DMS153 treated with DMSO at 0.1 percent for 48 hours (cell line): ENCODE results near the gene CBL.
A peak's percentile ranks its signal among the peaks of the same experiment; 100 is the strongest.
"Not testable (repeated sequence)": the region's sequence is repeated elsewhere in the genome, so short reads cannot be mapped to it uniquely, and the experiment has no call there.

ENCODE experiments used
- DNase-seq: peaks from one replicate; lab custom pipeline; 2025; ENCODE audit not compliant: unreplicated experiment; lab: John Stamatoyannopoulos, UW

CBL gene

DNA sequence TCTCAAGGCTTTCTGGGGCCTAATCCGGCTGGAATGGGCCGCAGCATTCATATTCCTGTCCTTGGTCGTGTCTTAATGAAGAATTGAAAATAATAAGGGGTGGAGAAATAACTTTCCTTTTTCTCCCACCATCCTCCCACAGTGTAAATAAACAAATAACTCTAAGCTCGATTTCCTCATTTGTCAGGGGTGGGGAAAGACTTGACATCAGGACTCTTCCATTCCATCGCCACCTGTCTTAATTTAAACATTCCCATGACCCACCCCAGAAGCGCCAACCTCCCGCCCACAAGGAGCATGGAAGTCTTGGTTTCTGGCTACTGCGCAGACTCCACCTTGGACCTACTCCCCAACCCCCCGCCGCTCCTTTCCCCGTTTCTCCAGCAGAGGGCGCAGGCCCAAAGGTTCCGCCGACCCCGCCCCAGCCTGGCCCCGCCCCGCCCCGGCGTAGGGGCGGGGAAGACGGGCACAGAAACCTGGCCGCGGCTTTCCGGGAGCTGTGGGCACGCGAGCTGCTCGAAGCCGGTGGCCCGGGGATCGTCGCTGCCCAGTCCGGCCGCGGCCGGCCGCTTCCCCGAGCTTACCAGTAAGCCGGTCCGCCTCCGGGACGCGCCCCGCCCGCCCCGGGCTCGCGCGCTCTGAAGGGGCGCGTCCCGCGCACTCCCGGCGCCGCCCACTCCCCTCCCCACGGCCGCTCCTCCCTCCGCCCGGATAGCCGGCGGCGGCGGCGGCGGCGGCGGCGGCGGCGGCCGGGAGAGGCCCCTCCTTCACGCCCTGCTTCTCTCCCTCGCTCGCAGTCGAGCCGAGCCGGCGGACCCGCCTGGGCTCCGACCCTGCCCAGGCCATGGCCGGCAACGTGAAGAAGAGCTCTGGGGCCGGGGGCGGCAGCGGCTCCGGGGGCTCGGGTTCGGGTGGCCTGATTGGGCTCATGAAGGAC is at the start of gene CBL:
Gene CBL (plus strand): TSS at position 766 of the 937 bp plus-strand sequence. CDS start 79 bp downstream, at position 845.
- DNase-seq, result peak; percentile 83

DNA sequence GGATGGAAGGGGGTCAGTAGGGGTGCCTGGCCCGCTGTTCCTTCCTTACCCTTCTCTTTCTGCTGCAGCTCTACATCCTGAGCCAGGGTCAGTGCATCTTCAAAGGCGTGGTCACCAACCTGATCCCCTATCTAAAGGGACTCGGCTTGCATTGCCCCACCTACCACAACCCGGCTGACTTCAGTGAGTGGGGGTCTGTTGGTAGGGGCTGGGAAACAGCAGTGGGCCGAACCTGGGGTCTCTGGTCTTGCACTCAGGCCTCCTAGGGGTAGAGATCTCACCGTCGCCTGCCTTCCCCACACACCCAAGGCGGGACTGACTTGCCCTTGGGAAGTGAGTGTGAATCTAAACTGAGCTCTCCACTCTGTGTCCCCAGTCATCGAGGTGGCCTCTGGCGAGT is 49.6 kb upstream of the CBL start:
- no peak for DNase-seq

DNA sequence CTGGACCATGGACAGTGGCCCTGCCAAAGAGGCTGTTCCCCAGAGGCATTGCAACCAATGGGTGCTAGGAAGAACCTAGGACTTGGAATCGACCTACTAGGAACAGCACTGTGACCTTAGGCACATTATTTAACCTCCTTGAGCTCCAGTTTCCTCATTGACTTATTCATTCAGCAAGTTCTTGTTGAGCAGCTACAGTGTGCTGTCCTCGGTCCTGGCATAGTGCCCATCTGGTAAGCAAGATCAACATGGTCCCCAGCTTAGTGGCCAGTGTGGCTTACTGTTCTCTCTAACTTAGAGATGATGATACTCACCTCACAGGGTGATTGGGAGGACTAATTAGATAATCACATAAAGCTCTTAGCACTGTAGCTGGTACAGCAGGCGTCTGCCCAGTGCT is 49.1 kb upstream of the CBL start:
- DNase-seq, result no peak

DNA sequence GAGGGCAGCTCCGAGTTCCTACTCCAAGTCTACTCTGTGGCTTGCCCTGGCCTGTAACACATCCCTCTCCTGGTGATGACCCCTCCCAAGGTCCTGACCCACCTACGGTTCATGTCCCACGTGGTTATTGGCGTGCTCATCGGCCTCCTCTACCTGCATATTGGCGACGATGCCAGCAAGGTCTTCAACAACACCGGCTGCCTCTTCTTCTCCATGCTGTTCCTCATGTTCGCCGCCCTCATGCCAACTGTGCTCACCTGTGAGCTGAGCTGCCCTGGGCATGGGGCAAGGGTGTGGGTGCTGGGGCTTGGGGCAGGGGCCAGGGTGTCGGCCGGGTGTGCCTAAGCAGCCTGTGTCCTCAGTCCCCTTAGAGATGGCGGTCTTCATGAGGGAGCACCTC is 47.7 kb upstream of the CBL start:
- no peak for DNase-seq

DNA sequence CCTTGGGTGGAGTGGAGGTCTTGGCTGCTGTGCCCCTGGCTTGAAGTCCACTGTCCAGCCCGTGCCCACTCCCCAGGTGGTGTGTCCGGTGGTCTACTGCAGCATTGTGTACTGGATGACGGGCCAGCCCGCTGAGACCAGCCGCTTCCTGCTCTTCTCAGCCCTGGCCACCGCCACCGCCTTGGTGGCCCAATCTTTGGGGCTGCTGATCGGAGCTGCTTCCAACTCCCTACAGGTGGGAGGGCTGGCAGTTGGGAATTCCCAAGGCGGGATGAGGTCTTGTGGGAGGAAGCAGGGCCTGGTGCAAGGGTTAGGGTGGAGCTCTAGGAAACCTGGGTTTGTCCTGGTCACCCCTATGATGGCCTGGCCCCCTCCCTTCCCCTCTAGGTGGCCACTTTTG is 46.0 kb upstream of the CBL start:
- no peak for DNase-seq

DNA sequence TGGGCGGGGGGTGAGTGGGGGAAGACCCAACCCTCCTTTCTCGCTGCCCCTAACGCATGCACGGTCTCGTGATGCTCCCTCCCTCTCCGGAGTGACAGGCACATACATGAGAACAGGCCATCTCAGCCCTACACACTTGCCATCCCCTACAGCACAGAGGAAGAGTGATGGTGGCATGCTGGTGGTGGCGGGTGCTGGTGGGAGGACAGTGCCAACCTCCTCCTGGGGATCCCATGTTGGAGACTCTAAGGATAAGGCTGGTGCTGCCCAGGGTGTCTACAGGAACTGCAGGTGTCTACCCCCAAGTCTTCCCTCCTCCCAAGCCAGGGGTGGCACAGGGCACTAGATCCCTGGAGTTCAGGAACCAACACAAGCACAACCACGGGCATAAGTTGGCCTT is 44.3 kb upstream of the CBL start:
- DNase-seq, result no peak

DNA sequence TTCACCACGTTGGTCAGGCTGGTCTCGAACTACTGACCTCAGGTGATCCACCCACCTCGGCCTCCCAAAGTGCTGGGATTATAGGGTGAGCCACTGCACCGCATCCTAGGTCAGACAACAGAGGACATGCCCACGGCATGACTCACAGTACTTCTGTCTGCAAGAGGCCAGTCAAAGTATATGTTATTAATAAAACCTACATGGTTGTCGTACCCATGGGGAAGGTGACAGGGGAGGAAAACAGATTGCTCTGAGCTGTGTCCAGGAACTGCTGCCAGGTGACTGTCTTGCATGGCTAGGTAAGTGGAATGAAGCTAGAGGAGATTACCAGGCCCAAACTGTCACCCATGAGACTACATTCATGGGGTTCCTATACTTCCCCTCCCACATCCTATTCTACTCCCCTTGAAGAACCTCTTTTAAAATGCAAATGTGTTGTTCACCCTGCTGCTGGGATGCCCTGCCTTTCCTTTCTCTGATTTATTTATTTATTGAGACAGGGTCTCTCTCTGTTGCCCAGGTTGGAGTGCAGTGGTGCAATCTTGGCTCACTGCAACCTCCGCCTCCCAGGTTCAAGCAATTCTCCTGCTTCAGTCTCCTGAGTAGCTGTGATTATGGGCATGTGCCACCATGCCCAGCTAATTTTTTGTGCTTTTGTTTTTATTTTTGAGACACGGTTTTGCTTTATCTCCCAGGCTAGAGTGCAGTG is 39.6 kb upstream of the CBL start:
- DNase-seq, result no peak

DNA sequence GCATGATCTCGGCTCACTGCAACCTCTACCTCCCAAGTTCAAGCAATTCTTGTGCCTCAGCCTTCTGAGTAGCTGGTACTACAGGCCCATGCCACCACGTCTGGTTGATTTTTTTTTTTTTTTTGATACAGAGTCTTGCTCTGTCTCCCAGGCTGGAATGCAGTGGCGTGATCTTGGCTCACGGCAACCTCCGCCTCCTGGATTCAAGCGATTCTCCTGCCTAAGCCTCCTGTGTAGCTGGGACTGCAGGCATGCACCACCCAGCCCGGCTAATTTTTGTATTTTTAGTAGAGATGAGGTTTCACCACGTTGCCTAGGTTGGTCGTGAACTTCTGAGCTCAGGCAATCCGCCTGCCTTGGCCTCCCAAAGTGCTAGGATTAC is 39.1 kb upstream of the CBL start:
- DNase-seq, result not testable (repeated sequence)

DNA sequence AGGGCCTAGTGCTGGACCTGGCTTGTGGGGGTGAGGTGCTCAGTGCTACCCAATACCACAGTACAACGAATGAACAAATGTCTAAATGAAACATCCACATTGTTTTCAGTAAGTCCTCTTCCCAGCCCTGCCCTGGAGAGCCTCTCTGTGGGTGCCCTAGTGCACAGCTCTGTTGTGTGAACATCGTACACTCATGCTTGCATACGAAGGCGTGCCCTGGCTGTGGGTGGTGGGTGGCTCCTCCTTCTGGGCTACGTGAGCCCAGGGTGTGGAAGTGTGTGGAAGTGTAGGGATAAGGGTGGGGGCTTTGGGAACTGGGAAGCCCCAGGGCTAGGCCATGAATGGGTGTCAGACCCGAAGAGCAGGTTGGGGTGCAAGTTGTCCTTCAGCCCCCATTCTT is 38.2 kb upstream of the CBL start:
- DNase-seq, result no peak

DNA sequence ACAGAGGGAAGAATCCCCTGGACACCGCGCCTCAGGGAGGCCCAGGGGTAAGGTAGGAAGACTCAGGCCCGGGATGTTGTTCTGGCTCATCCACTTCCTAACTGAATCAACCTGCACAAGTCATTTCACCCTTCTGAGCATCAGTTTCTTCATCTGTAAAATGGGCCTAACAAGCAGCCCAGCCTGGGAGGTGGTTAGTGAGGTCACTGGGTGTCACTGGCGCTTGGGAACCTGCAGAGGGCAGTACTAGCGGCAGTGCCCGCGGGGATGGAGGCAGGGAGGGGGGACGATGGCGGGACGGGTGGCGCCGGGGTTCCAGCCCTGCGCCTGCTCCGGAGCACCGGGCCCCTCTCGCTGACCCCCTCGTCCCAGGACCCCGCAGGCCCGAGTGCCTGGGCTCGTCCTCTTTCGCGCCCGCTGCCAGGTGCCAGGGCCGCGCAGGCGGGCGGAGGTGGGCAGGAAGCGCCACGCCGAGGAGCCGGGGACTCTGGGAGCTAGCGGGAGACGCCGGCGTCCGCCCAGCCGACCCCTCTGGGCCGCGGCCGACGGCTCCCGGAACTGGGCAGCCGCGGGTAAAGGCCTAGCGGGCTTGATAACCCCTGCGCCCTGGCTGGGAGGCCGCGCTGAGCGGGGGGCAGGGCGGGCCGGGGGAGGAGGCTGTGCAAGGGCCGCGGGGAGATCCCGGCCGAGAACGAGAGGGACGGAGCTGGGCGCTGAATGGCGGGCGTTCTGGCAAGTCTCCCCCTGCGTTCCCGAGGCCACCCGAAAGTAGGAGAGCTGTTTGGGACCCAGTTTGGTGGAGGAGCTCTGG is 37.5 kb upstream of the CBL start, which contains the start of gene NLRX1:
Gene NLRX1 (plus strand): TSS at position 255 of the 811 bp plus-strand sequence. CDS start 2,679 bp downstream, outside the sequence.
- DNase-seq, result peak; percentile 38

DNA sequence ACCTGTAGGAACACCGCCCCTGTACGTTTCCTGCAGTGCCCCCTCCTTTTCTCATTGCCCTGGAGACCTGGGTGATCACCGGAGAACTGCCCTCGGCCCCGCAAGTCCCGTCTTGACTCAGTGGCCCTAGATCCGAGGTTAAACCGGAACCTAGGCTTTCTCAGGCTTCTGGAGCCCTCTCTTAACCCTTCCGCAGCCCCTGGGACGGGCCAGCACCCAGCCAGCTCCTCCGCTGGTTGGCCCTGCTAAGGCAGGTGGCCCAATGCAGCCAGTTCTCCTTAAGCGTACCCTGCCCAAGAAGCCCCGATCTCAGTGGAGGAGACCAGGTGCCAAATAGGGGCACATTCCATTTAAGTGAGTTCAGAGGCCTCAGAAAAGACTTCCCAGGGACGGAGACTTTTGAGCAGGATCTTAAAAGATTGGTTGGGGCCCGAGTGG is 36.8 kb upstream of the CBL start:
- no peak for DNase-seq

DNA sequence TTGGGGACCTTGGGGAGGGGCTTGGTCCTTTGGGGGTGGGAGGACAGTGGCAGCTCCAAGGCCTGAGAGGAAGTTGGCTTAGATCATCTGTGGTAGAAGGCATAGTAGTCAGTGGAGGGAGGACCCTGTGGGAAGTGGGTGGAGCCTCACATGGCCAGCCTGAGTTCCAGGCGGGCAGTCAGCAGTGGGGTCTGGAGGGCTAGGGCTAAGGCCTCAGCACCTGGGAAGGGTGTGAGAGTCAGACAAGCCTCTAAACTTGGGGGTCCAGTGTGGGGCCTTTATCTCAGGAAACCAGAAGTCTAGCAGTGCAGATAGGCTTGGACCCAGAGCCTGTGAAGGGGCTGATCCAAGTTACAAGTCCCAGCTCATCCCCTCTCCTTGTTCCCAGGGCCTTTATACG is 33.6 kb upstream of the CBL start:
- DNase-seq, result no peak

DNA sequence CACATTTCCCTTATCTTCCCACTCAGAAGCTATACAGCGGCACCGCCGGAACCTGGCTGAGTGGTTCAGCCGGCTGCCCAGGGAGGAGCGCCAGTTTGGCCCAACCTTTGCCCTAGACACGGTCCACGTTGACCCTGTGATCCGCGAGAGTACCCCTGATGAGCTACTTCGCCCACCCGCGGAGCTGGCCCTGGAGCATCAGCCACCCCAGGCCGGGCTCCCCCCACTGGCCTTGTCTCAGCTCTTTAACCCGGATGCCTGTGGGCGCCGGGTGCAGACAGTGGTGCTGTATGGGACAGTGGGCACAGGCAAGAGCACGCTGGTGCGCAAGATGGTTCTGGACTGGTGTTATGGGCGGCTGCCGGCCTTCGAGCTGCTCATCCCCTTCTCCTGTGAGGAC is 32.7 kb upstream of the CBL start:
- no peak for DNase-seq

DNA sequence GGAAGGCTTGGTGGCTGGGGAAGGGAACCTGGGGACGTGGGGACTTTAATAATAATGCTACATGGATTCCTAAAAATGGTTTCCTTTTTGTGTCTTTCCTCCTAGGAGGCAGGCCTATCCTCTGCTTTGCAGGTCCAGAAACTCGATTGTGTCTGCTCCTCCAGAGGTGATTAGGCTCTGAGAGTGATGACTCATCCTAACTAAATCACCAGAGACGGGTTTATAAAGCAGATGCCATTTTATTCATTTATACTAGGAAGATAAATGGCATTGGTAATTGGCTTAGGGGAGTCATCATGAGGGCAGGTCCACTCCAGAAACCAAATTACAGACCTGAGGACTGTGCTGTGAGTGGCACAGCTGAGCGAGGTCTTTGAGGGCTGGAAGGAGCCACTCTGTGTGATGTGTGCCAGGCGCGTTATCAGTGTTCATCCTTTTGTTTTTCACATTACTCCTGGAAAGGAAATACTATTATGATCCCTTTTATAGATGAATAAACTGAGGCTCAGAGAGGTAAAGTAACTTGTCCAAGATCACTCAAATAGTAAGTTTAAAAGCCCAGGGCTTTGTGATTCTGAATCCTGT is 30.6 kb upstream of the CBL start:
- no peak for DNase-seq

DNA sequence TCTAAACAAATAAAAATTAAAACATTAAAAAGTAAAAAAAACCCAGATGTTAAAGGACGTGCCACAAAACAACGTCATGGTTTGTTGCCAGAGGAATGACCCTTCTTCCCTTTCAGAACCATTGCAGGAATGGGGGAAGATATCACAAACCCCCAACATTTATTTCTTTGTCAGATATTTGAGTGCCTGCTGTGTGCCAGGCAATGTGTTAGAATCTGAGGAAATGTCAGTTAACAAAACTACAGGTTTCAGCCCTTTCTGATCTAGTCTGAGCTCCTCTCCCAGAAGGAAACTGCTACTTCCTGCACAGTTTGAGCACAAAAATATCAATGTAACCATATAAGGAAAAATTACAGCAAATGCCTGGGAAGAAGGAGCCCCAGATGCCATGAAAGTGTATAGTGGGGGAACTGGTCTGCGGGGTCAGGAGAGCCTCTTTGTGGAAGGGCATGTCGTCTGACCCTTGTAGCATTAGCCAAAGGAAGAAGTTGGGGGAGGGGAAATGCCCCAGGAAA is 27.9 kb upstream of the CBL start:
- no peak for DNase-seq

DNA sequence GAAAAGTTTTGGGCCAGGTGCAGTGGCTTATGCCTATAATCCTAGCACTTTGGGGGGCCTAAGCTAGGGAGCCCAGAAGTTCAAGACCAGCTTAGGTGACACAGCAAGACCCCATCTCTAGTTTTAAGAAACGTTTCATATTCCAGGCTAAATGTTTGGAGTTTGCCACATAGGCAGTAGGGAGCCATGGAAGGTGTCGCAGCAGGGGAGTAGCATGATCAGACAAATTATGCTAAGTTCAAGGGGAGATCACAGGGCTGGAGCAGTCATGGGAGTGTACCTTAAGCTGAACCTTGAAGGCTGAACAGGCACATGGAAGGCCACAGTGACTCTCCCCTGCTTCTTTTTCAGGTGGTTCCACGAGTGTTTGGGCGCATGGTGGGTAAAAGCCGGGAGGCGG is 26.8 kb upstream of the CBL start:
- no peak for DNase-seq

DNA sequence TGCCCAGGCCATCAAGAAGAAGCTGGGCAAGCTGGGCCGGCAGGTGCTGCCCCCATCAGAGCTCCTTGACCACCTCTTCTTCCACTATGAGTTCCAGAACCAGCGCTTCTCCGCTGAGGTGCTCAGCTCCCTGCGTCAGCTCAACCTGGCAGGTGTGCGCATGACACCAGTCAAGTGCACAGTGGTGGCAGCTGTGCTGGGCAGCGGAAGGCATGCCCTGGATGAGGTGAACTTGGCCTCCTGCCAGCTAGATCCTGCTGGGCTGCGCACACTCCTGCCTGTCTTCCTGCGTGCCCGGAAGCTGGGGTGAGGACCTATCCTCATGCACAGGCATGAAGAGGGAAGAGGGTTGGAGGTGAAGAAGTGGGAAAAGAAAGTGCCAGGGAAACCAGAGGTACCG is 26.2 kb upstream of the CBL start:
- DNase-seq, result peak; percentile 89

DNA sequence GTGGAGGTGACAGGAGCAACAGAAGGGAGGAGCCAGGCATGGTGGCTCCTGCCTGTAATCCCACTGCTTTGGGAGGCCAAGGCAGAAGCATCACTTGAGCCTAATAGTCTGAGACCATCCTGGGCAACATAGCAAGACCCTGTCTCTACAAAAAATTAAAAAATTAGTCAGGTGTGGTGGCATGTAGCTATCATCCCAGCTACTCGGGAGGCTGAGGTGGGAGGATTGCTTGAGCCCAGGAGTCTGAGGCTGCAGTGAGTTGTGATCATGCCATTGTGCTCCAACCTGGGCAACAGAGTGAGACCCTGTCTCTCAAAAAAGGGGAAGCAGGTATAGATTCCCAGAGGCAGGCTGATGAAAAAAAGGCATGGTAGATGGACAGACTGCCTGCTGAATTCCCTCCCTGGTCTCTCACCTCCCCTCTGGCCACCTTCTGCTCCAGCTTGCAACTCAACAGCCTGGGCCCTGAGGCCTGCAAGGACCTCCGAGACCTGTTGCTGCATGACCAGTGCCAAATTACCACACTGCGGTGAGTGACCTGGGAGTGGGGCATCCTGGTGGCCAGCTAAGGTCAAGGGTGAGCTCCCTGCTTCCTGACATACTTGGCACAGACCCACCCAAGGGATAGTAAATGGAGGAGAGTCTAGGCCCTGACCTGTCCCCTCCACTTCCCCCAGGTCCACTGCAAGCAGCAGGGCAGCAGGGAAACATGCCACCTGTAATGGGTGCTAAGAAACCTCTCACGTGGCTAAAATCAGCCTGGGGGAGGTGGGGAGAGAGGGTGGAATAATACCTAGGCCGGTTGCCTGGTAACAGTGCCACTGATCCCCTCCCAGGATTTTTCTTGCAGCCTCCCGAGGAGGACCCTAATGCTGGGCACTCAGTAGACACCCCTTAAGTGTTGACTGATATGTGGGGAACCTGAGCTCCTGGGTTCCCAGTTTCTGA is 25.1 kb upstream of the CBL start:
- DNase-seq, result no peak

DNA sequence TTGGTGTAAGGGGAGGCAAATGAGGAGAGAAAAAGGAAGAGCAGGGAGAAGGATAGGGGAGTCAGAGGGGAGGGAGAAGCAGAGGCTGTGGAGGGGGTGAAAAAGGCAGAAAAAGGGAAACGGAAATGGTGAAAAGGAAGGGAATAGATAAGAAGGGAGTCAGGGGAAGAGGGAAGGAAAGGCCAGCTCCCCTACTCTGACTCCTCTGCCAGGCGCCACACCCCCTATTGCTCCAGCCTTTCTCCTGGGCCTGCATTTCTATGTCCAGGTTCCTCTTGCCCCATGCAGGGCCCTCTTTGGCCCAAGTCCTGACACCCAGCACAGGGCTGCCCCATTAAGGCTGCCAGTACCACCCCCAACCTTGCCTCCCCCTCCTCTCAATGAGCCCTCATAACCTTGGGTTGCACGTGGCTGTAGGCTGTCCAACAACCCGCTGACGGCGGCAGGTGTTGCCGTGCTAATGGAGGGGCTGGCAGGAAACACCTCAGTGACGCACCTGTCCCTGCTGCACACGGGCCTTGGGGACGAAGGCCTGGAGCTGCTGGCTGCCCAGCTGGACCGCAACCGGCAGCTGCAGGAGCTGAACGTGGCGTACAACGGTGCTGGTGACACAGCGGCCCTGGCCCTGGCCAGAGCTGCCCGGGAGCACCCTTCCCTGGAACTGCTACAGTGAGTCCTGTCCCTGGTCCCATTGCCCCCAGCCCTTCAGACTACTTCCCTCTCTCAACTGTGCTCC is 24.3 kb upstream of the CBL start:
- DNase-seq, result no peak
